GM12892 (cell line): ENCODE results near the gene ANXA8L1.
"Not testable (repeated sequence)": the region's sequence is repeated elsewhere in the genome, so short reads cannot be mapped to it uniquely, and the experiment has no call there.

Experiments
- DNase-seq: peaks from one replicate; pipeline ENCODE4 v3.0.0; 2011; ENCODE audit not compliant: insufficient read length
- FAIRE-seq: peaks from 2 replicates; lab custom pipeline; 2011; peaks lifted over from hg19 to GRCh38; lab: Jason Lieb, UNC

The ANXA8L1 gene

GRCh38 chr10:46386694-46387093 lies 11.1 kb downstream of the ANXA8L1 start:
- FAIRE-seq, DNase-seq: not testable (repeated sequence)

GRCh38 chr10:46387309-46387902 lies 11.8 kb downstream of the ANXA8L1 start:
- not testable (repeated sequence) for FAIRE-seq, DNase-seq

- not testable (repeated sequence) for FAIRE-seq, DNase-seq
Observed at GRCh38 chr10:46391422-46391821, 15.8 kb downstream of the ANXA8L1 start.

- DNase-seq, FAIRE-seq: not testable (repeated sequence)
Observed at GRCh38 chr10:46396441-46397279, 21.1 kb downstream of the ANXA8L1 start.

- not testable (repeated sequence) for FAIRE-seq, DNase-seq
Observed at GRCh38 chr10:46397767-46398166, 22.2 kb downstream of the ANXA8L1 start.

GRCh38 chr10:46398212-46398886 lies 22.8 kb downstream of the ANXA8L1 start:
- DNase-seq, FAIRE-seq: not testable (repeated sequence)

- not testable (repeated sequence) for FAIRE-seq, DNase-seq
Observed at GRCh38 chr10:46409556-46409955, 34.0 kb downstream of the ANXA8L1 start.

GRCh38 chr10:46411123-46411522 lies 35.5 kb downstream of the ANXA8L1 start:
- not testable (repeated sequence) for FAIRE-seq, DNase-seq

GRCh38 chr10:46412665-46413064 lies 37.1 kb downstream of the ANXA8L1 start:
- not testable (repeated sequence) for FAIRE-seq, DNase-seq

GRCh38 chr10:46415291-46415690 lies 39.7 kb downstream of the ANXA8L1 start:
- DNase-seq, FAIRE-seq: not testable (repeated sequence)

- not testable (repeated sequence) for DNase-seq, FAIRE-seq
Observed at GRCh38 chr10:46418283-46418682, 42.7 kb downstream of the ANXA8L1 start.

- not testable (repeated sequence) for DNase-seq, FAIRE-seq
Observed at GRCh38 chr10:46419570-46420379, 44.2 kb downstream of the ANXA8L1 start.

- DNase-seq, FAIRE-seq: not testable (repeated sequence)
Observed at GRCh38 chr10:46423550-46423949, 48.0 kb downstream of the ANXA8L1 start.

GRCh38 chr10:46440942-46441341 lies 65.4 kb downstream of the ANXA8L1 start:
- not testable (repeated sequence) for FAIRE-seq, DNase-seq
